HG02852 (cell line): ENCODE data around the gene TMEM54.

ENCODE experiments used
- ATAC-seq: cut with Tn5 transposase; IDR thresholded peaks from one replicate; pipeline ENCODE4 v1.9.1; 2021; ENCODE audit warnings: mild to moderate bottlenecking, moderate library complexity; ENCODE audit not compliant: unreplicated experiment

Gene TMEM54

DNA sequence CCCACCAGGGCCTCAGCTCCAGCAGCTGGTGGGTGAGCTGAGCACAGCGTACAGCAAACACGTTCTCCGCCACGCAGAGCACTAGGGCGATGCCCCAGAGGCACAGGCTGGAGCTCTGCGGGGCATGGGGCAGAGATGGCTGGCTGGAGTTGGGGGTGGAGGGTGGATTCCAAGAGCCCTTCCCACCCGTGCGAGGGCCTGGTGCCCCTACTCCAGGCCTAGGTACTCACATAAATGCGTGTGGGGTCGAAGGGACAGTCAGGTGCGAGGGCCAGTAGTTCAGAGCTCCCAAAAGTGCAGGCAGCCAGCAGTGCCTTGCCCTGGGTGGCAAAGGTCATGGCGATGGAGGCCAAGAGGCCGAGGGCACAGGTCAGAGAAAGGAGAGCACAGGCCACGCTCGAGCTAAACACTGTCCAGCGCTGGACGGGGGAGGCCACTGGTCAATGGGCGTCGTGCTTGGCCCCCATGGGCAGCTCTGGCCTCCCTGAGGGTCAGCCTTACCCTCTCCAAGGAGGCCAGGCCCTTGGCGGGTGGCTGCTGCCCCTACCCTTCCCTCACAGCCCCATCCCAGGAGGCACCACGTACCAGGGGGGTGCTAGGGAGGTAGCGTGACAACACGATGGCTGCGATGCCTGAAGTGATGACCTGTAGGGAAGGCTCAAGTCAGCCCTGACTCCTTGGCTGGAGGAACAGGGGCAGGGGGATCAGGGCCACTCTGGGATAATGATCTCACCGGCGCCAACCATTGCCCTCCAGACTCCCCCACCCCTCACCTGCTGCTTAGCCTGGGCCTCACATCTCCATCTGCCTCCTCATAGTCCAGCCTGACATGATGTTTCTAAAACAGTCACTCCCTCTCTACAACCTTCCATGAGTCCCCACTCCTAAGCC lies 5.6 kb downstream of the TMEM54 start:
- no peak for ATAC-seq

DNA sequence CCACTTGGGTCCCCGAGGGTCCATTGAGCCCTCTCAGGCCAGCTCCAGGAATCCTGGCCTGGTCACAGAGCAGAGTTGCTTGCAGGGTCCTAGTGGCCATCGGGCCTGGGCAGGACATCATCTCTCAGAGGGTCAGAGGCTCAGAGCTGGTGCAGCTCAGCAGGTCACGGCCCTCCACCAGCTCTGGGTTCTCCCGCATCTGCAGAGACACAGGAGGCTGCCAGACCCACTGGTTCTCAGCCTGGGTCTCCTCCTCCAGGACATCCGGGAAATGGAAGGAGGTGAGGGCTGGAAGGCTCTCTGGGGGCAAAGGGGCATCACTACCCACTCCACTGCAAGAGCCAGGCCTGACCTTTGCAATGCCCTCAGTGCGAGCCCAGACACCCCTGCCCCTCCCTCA lies 6.5 kb downstream of the TMEM54 start:
- no peak for ATAC-seq

DNA sequence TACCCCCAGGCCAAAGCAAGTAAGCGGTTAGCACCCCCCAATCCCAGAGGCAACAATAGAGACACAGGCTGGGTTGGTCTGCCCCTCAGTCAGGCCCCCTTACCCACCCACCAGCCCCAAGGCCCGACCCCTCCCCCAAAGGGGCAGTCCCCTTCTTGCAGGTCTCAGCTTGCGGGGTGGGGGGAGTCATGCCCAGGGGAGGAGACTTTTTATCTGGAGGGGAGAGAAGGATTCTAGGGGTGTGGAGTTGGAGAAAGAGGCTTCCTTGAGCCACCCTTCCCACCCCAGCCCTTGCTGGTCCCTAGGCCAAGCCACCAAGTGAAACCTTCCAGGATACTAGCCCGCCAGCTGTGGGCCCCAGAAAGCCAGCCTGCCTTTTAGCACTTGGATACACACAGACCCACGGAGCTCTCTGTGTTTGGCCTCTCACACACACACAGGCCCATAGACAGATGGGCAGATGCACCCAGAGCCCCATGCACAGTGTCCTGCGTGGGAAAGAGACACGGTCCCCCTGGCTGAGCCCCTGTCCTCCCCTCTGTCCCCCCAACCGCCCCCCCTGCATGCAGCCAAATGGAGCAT lies 7.1 kb downstream of the TMEM54 start:
- no peak for ATAC-seq

- no peak for ATAC-seq
These were observed 7.8 kb downstream of the TMEM54 start for GRCh38 chr1:32893198-32894018.

DNA sequence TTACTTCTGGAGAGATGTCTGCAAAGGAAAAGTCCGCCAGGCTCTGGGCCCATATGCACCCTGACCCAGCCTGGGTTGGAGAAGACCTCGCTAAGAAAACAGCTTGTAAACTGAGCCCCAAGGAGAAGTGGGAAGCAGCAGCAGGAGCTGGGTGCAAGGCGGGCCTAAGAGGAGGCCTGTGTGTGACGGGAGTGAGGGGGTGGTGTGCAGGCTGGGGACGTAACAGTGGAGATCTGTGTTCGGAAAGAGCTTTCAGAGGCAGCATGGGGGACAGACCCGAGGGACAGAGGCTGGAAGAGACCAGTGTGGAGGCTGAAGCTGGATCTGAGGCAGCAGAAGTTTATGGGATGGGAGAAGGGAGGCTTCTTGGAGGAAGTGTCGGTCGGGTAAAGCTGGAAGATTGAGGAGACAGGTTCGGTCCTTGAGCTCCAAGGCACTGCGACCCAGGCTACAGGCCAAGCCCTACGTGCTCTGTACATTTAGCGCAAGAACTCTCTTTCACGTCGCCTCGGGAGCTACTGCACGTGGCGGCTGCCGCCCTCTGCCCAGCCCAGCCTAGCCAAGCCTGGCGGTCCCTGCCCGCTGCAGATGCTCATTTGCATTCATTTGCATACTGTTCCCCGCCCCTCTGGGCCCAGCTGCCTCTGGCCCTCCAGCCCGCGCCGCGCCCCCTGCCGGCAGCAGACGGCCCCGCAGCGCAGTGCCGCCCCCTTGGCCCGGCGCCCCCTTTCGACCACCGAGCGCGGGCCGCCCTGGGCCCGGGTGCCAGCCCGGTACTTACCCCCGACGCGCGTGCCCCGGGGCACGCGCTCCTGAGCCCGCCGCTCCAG lies 8.6 kb downstream of the TMEM54 start:
- no peak for ATAC-seq

DNA sequence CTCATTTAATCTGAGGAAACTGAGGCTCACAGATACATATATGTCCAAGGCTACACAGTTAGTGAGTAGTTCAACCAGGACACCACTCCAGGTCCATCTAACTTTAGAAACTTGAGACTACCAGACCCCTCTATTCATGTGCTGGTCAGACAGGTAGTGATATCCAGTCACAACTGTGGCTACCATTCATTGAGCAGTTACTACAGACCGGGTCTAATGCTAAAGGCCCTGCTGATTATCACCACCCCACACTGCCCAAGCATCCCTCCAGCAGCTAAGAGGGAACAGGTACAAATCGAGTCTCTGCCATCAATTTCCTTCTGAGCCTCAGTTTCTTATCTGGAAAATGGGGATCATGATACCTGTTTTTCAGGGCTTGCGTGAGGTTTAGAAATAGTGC lies 9.6 kb downstream of the TMEM54 start:
- ATAC-seq, result no peak

DNA sequence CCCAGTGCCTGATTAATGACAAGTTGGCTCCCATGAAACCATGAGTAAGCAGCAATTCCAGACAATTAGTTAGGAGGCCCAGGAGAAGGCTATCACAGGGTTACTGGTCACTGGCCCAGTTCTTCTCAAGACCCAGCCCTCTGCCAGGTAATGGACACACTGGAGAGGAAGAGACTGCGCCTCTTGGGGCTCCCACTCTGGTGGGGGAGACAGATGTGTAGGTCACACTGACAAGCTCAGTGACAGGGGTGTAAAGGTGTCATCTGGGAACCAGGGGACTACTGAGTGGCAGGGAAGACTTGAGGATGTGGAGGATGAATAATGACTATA lies 10.0 kb downstream of the TMEM54 start:
- ATAC-seq, result no peak

- ATAC-seq, result no peak
These were observed 10.5 kb downstream of the TMEM54 start for GRCh38 chr1:32890516-32891240.

GRCh38 chr1:32889731-32890278 lies 11.4 kb downstream of the TMEM54 start:
- ATAC-seq, result no peak

DNA sequence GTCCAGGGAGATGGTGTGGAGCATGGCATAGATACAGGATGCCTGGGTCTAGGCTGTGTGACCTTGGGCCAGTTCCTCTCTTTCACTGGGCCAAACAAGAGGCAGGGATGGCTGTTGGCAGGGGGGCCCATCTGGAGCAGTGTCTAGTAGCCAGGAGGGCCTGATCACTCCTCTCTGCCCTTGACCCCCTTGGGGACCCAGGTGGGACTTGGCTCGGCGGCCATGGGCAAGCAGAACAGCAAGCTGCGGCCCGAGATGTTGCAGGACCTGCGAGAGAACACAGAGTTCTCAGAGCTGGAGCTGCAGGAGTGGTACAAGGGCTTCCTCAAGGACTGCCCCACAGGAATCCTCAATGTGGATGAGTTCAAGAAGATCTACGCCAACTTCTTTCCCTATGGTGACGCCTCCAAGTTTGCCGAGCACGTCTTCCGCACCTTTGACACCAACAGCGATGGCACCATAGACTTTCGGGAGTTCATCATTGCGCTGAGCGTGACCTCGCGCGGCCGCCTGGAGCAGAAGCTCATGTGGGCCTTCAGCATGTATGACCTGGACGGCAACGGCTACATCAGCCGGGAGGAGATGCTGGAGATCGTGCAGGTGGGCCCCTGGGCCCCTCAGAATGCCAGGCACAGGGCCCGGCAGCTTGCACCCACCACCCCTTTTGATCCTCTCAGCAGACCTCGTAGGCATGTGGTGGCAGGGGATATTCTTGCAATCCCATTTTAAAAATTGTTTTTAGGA lies 12.3 kb downstream of the TMEM54 start:
- ATAC-seq, result no peak

- ATAC-seq, result no peak
These were observed 13.1 kb downstream of the TMEM54 start for GRCh38 chr1:32888134-32888533.

GRCh38 chr1:32887623-32888022 lies 13.6 kb downstream of the TMEM54 start:
- no peak for ATAC-seq

- no peak for ATAC-seq
These were observed 14.3 kb downstream of the TMEM54 start for GRCh38 chr1:32886828-32887414.

DNA sequence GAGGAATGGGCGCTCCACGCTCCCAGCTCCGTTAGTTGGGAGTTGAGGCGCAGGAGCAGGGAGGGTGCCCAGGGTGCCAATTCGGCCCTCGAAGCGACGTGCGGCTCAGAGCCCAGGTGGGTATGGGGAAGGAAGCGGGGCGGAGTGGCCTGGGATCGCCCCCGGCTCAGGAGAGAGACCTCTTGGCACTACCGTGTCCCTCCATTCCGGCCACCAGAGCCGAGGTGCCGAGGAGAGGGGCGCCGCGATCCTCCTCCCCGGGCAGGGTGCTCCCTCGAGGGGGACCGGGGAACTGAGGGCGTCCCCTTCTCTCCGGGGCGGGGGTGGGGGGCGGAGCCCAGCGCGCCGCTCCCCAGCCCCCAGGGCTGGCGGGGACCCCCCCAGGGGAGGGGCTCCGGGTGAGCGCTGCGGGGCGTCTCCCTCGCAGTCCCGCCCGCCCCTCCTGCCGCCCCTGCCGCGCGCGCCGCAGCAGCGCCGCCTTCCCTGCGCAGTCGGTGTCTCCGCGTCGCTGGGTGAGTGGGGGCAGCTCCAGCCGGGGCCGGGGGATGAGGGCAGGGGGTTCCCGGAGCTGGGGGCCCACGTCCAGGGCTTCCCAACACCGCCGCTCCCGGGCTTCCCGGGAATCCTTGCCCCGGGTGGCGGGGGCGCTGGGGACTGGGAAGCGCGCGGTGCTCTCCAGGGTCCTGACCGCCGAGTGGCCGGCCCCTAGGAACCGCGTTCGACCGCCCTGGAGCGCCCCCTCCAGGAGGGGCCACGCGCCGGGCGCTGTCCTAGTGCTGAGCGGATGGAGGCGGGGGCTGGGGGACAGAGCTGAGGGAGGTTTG lies 15.0 kb downstream of the TMEM54 start, which contains the start of gene HPCA:
HPCA (plus strand) TSS at position 488 of the 824 bp plus-strand sequence. CDS start 2,408 bp downstream, outside the sequence.
- no peak for ATAC-seq

- no peak for ATAC-seq
These were observed 15.5 kb downstream of the TMEM54 start for GRCh38 chr1:32885676-32886003.

GRCh38 chr1:32884726-32885125 lies 16.5 kb downstream of the TMEM54 start:
- ATAC-seq, result no peak

- ATAC-seq, result no peak
These were observed 17.2 kb downstream of the TMEM54 start for GRCh38 chr1:32884032-32884372.
